A673 (cell line): ENCODE measurements around the gene XKR8. TPM values are rescaled to one million over a fixed set of nuclear protein-coding genes. Genes with fewer than 3 reads are reported as not detected.
A peak's percentile ranks its signal among the peaks of the same experiment; 100 is the strongest.

Experiments
- BruUV-seq: library from RNA; stranded (reverse); fragments of 400-500 nt; replicated peaks from 2 replicates; lab custom pipeline; 2021; lab: Mats Ljungman, UMichigan
- CTCF ChIA-PET: fragments of 300-600 bp; sonication (Branson Sonifier 250); formaldehyde crosslinking; loops from one replicate; lab custom pipeline; 2022; ENCODE audit warnings: antibody characterized with exemption; lab: Charles Lee
- POLR2A ChIA-PET: fragments of 300-600 bp; sonication (Branson Sonifier 250); formaldehyde crosslinking; loops from one replicate; lab custom pipeline; 2022; ENCODE audit warnings: antibody characterized with exemption; ENCODE audit not compliant: low non-redundant PET; lab: Charles Lee
- DNase-seq: peaks from one replicate; pipeline ENCODE4 v3.0.0-alpha.2; 2015; ENCODE audit warnings: low spot score
- H3K27ac ChIP-seq: fragments of 200-600 bp; sonication (generic); 2 replicates; pipeline ENCODE4 v1.5.1; 2016; ENCODE audit warnings: mixed run types, low read depth, mild to moderate bottlenecking, mixed read lengths, antibody characterized with exemption, low read length; ENCODE audit not compliant: poor library complexity, severe bottlenecking
- H3K27me3 ChIP-seq: fragments of 200-600 bp; sonication (generic); replicated peaks from 2 replicates; pipeline ENCODE4 v1.6.1; 2017; ENCODE audit warnings: mixed run types, low read depth, mild to moderate bottlenecking, mixed read lengths, antibody characterized with exemption, low read length; ENCODE audit not compliant: insufficient read depth, poor library complexity
- H3K36me3 ChIP-seq: fragments of 200-600 bp; sonication (generic); 2 replicates; pipeline ENCODE4 v1.6.1; 2016; ENCODE audit warnings: mixed run types, mild to moderate bottlenecking, mixed read lengths, antibody characterized with exemption, low read length; ENCODE audit not compliant: insufficient read depth, poor library complexity, severe bottlenecking
- H3K4me1 ChIP-seq: fragments of 200-600 bp; sonication (generic); 2 replicates; pipeline ENCODE4 v1.6.1; 2017; ENCODE audit warnings: mixed run types, mild to moderate bottlenecking, mixed read lengths, antibody characterized with exemption, low read length; ENCODE audit not compliant: insufficient read depth, poor library complexity, severe bottlenecking
- H3K4me3 ChIP-seq: fragments of 200-600 bp; sonication (generic); 2 replicates; pipeline ENCODE4 v1.5.1; 2016; ENCODE audit warnings: low read depth, mixed run types, mild to moderate bottlenecking, mixed read lengths, low read length; ENCODE audit not compliant: poor library complexity, severe bottlenecking
- H3K9me3 ChIP-seq: fragments of 200-600 bp; sonication (generic); 2 replicates; pipeline ENCODE4 v1.6.1; 2016; ENCODE audit warnings: mixed run types, low read depth, mild to moderate bottlenecking, mixed read lengths, antibody characterized with exemption, low read length; ENCODE audit not compliant: poor library complexity, severe bottlenecking
- EZH2 ChIP-seq: fragments of 200-600 bp; sonication (generic); IDR thresholded peaks from 2 replicates; pipeline ENCODE4 v1.6.1; 2017; ENCODE audit warnings: borderline replicate concordance, low read depth, mild to moderate bottlenecking, mixed read lengths, antibody characterized with exemption, low read length; ENCODE audit not compliant: poor library complexity, severe bottlenecking
- intact Hi-C: fragments of 100-400 bp; cut with micrococcal nuclease; formaldehyde crosslinking; loops from one replicate; pipeline ENCODE4 v1.10.0; 2022; ENCODE audit not compliant: unreplicated experiment
- total RNA-seq: library from RNA; stranded (reverse); gene quantifications from 2 replicates; pipeline ENCODE4 v1.2.3, GENCODE V29; 2021
- TF ChIP-seq, protein P1 (sequence below): fragments of 300-800, 200-600 bp; sonication (generic); conservative IDR thresholded peaks from 2 replicates; pipeline ENCODE4 v1.5.1; 2017; ENCODE audit warnings: low read depth, mild to moderate bottlenecking, antibody characterized with exemption, low read length, moderate library complexity, mixed read lengths

XKR8 gene
- total RNA-seq, 1 experiment from 2014 or later, result 6.4 TPM

- DNase-seq, result no peak
- no peaks in the 10 kb centered on the region for H3K9me3 ChIP-seq
- H3K4me3 ChIP-seq, result no peak overlapping the region
- no peaks in the 10 kb centered on the region for H3K36me3 ChIP-seq
- intact Hi-C loops, result no loop called here
- no peaks in the 10 kb centered on the region for H3K27me3 ChIP-seq
- no peak overlapping the region for H3K27ac ChIP-seq
- ChIA-PET POLR2A (no interaction called here), CTCF (no interaction called here)
- no peaks in the 10 kb centered on the region for H3K4me1 ChIP-seq
- no TSS peak for BruUV-seq
- TF ChIP-seq, protein P1, sequence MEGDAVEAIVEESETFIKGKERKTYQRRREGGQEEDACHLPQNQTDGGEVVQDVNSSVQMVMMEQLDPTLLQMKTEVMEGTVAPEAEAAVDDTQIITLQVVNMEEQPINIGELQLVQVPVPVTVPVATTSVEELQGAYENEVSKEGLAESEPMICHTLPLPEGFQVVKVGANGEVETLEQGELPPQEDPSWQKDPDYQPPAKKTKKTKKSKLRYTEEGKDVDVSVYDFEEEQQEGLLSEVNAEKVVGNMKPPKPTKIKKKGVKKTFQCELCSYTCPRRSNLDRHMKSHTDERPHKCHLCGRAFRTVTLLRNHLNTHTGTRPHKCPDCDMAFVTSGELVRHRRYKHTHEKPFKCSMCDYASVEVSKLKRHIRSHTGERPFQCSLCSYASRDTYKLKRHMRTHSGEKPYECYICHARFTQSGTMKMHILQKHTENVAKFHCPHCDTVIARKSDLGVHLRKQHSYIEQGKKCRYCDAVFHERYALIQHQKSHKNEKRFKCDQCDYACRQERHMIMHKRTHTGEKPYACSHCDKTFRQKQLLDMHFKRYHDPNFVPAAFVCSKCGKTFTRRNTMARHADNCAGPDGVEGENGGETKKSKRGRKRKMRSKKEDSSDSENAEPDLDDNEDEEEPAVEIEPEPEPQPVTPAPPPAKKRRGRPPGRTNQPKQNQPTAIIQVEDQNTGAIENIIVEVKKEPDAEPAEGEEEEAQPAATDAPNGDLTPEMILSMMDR, result no peak
- TF ChIP-seq EZH2, result no peak
These were observed 37.5 kb upstream of the XKR8 start for GRCh38 chr1:27922272-27922671.

- no peaks in the 10 kb centered on the region for H3K4me1 ChIP-seq
- ChIA-PET POLR2A (no interaction called here), CTCF (interaction anchor here (0.7 kb wide), 1 partner anchor 10 kb away, joined by 9 read pairs; no protein-coding TSS in a partner anchor)
- no peaks in the 10 kb centered on the region for H3K27me3 ChIP-seq
- H3K27ac ChIP-seq, result no peak overlapping the region
- no peaks in the 10 kb centered on the region for H3K36me3 ChIP-seq
- TF ChIP-seq, protein P1, result 0 out of 2 replicates have a peak, but pooled peaks have one; percentile 14
- no peak for TF ChIP-seq EZH2
- intact Hi-C loops, result no loop called here
- no TSS peak for BruUV-seq
- H3K9me3 ChIP-seq, result no peaks in the 10 kb centered on the region
- no peak for DNase-seq
- H3K4me3 ChIP-seq, result no peak overlapping the region
These were observed 31.4 kb upstream of the XKR8 start for GRCh38 chr1:27928216-27928954.

- H3K9me3 ChIP-seq, result no peaks in the 10 kb centered on the region
- POLR2A ChIA-PET, result no interaction called here
- TF ChIP-seq, protein P1, result no peak
- TF ChIP-seq EZH2, result no peak
- intact Hi-C loops, result no loop called here
- no peak overlapping the region for H3K4me3 ChIP-seq
- no peak overlapping the region for H3K27ac ChIP-seq
- H3K27me3 ChIP-seq, result no peaks in the 10 kb centered on the region
- no peak for DNase-seq
- CTCF ChIA-PET, result no interaction called here
- no peaks in the 10 kb centered on the region for H3K4me1 ChIP-seq
- no peaks in the 10 kb centered on the region for H3K36me3 ChIP-seq
- BruUV-seq, result no TSS peak
These were observed 28.6 kb upstream of the XKR8 start for GRCh38 chr1:27931184-27931583.
